Endothelial cell of umbilical vein (primary cell): ENCODE data around the gene UBE2I.

ENCODE experiments used
- CTCF ChIP-seq, 2 donors: IDR thresholded peaks; 1 replicate in 1 of 2; 2 replicates in 1 of 2; pipeline ENCODE4 v1.5.1; 2011; ENCODE audit warnings: low read length in 2 of 2, mild to moderate bottlenecking in 2 of 2, moderate library complexity in 2 of 2, control low read depth in 1 of 2, inconsistent platforms in 1 of 2, low read depth in 1 of 2; ENCODE audit not compliant: insufficient read depth in 1 of 2; ENCODE audit errors: extremely low read depth in 1 of 2
- EZH2 ChIP-seq: IDR thresholded peaks from 2 replicates; pipeline ENCODE4 v1.6.1; 2012; ENCODE audit warnings: borderline replicate concordance, low read depth, mild to moderate bottlenecking, moderate library complexity, low read length, inconsistent platforms; ENCODE audit not compliant: severe bottlenecking
- POLR2A ChIP-seq: IDR thresholded peaks from 2 replicates; pipeline ENCODE4 v1.6.1; 2012; ENCODE audit warnings: low read depth, mild to moderate bottlenecking, control low read depth, low read length
- POLR2AphosphoS5 ChIP-seq: IDR thresholded peaks from 2 replicates; pipeline ENCODE4 v1.6.1; 2012; ENCODE audit warnings: low read depth, mild to moderate bottlenecking, control low read depth, low read length, moderate library complexity; ENCODE audit not compliant: insufficient read depth

- TF ChIP-seq EZH2: no peak
- TF ChIP-seq CTCF (IDR thresholded peaks at IDR 0.05; ENCODE audit: extremely low read depth in 1 of 2, insufficient read depth in 1 of 2, low read depth in 1 of 2, low read length in 2 of 2): no peak
- no peak for TF ChIP-seq POLR2AphosphoS5
- no peak for TF ChIP-seq POLR2A
Measured at GRCh38 chr16:1264345-1265089, 44.9 kb upstream of the UBE2I start.
